ENCODE data around the gene GPR15. TPM values are rescaled to one million over a fixed set of nuclear protein-coding genes. Genes with fewer than 3 reads are reported as not detected.
A peak's percentile ranks its signal among the peaks of the same experiment; 100 is the strongest.

GPR15 gene
- total and polyA plus RNA-seq, 10 of the 15 experiments (the other 5 are each of a cell fraction or from before 2014, with no cell fraction given), result 70.7 to 150 (median 115) TPM

DNA sequence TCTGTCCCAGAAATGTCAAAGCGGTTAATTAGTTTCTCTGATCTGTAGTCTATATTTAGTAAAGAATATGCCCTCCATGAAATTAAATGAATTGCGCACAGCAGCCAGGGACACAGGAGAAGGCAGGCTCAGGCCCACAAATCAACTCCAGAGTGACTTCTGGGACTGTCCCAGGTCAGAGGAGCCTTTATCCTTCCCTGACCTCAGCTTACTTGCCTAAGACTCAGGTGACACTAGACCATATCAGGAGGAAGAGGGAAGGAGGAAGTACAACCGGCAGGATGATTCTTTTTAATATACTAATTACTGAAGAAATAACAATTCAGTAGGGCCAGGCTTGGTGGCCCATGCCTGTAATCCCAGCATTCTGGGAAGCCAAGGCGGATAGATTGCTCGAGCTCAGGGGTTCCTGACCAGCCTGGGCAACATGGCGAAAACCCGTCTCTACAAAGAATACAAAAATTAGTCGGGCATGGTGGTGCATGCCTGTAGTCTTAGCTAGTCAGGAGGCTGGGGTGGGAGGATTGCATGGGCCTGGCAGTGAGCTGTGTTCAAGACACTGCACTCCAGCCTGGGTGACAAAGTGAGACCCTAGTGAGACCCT is 1.8 kb upstream of the GPR15 start (continued):
- TF ChIP-seq MYC (IDR thresholded peaks at IDR 0.05; ENCODE audit: insufficient read depth, insufficient read length, insufficient replicate concordance, low read length, severe bottlenecking), result no peak
- TF ChIP-seq, protein P1, sequence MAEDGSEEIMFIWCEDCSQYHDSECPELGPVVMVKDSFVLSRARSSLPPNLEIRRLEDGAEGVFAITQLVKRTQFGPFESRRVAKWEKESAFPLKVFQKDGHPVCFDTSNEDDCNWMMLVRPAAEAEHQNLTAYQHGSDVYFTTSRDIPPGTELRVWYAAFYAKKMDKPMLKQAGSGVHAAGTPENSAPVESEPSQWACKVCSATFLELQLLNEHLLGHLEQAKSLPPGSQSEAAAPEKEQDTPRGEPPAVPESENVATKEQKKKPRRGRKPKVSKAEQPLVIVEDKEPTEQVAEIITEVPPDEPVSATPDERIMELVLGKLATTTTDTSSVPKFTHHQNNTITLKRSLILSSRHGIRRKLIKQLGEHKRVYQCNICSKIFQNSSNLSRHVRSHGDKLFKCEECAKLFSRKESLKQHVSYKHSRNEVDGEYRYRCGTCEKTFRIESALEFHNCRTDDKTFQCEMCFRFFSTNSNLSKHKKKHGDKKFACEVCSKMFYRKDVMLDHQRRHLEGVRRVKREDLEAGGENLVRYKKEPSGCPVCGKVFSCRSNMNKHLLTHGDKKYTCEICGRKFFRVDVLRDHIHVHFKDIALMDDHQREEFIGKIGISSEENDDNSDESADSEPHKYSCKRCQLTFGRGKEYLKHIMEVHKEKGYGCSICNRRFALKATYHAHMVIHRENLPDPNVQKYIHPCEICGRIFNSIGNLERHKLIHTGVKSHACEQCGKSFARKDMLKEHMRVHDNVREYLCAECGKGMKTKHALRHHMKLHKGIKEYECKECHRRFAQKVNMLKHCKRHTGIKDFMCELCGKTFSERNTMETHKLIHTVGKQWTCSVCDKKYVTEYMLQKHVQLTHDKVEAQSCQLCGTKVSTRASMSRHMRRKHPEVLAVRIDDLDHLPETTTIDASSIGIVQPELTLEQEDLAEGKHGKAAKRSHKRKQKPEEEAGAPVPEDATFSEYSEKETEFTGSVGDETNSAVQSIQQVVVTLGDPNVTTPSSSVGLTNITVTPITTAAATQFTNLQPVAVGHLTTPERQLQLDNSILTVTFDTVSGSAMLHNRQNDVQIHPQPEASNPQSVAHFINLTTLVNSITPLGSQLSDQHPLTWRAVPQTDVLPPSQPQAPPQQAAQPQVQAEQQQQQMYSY (CRISPR knock-in tag; IDR thresholded peaks at IDR 0.05), result no peak
- no peak for TF ChIP-seq TCF3 (IDR thresholded peaks at IDR 0.05; ENCODE audit: borderline replicate concordance, insufficient read depth, low read depth, low read length)
- TF ChIP-seq PML (IDR thresholded peaks at IDR 0.05; ENCODE audit: low read length), result no peak
- TF ChIP-seq CREB1 (IDR thresholded peaks at IDR 0.05; ENCODE audit: low read depth), result no peak
- TF ChIP-seq, protein P2, sequence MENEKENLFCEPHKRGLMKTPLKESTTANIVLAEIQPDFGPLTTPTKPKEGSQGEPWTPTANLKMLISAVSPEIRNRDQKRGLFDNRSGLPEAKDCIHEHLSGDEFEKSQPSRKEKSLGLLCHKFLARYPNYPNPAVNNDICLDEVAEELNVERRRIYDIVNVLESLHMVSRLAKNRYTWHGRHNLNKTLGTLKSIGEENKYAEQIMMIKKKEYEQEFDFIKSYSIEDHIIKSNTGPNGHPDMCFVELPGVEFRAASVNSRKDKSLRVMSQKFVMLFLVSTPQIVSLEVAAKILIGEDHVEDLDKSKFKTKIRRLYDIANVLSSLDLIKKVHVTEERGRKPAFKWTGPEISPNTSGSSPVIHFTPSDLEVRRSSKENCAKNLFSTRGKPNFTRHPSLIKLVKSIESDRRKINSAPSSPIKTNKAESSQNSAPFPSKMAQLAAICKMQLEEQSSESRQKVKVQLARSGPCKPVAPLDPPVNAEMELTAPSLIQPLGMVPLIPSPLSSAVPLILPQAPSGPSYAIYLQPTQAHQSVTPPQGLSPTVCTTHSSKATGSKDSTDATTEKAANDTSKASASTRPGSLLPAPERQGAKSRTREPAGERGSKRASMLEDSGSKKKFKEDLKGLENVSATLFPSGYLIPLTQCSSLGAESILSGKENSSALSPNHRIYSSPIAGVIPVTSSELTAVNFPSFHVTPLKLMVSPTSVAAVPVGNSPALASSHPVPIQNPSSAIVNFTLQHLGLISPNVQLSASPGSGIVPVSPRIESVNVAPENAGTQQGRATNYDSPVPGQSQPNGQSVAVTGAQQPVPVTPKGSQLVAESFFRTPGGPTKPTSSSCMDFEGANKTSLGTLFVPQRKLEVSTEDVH (IDR thresholded peaks at IDR 0.05; ENCODE audit: low read depth, partially characterized antibody), result no peak
- TF ChIP-seq RBBP5 (conservative IDR thresholded peaks at IDR 0.05), result no peak
- TF ChIP-seq YBX1 (IDR thresholded peaks at IDR 0.05), result no peak
- TF ChIP-seq SMC3 (IDR thresholded peaks at IDR 0.05; ENCODE audit: borderline replicate concordance, low read length), result no peak
- TF ChIP-seq KAT2A (conservative IDR thresholded peaks at IDR 0.05; ENCODE audit: control insufficient read depth, low read depth, low read length), result no peak
- no peak for TF ChIP-seq SMAD1 (IDR thresholded peaks at IDR 0.05; ENCODE audit: low read depth, partially characterized antibody)
- no peak for TF ChIP-seq RB1 (IDR thresholded peaks at IDR 0.05; ENCODE audit: borderline replicate concordance)
- TF ChIP-seq MEF2B (IDR thresholded peaks at IDR 0.05; ENCODE audit: partially characterized antibody, poor library complexity, severe bottlenecking), result no peak
- TF ChIP-seq, protein P3, sequence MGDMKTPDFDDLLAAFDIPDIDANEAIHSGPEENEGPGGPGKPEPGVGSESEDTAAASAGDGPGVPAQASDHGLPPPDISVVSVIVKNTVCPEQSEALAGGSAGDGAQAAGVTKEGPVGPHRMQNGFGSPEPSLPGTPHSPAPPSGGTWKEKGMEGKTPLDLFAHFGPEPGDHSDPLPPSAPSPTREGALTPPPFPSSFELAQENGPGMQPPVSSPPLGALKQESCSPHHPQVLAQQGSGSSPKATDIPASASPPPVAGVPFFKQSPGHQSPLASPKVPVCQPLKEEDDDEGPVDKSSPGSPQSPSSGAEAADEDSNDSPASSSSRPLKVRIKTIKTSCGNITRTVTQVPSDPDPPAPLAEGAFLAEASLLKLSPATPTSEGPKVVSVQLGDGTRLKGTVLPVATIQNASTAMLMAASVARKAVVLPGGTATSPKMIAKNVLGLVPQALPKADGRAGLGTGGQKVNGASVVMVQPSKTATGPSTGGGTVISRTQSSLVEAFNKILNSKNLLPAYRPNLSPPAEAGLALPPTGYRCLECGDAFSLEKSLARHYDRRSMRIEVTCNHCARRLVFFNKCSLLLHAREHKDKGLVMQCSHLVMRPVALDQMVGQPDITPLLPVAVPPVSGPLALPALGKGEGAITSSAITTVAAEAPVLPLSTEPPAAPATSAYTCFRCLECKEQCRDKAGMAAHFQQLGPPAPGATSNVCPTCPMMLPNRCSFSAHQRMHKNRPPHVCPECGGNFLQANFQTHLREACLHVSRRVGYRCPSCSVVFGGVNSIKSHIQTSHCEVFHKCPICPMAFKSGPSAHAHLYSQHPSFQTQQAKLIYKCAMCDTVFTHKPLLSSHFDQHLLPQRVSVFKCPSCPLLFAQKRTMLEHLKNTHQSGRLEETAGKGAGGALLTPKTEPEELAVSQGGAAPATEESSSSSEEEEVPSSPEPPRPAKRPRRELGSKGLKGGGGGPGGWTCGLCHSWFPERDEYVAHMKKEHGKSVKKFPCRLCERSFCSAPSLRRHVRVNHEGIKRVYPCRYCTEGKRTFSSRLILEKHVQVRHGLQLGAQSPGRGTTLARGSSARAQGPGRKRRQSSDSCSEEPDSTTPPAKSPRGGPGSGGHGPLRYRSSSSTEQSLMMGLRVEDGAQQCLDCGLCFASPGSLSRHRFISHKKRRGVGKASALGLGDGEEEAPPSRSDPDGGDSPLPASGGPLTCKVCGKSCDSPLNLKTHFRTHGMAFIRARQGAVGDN (IDR thresholded peaks at IDR 0.05), result no peak; the same call in 1 of the 2 replicates
- TF ChIP-seq NFIC (IDR thresholded peaks at IDR 0.05; ENCODE audit: low read depth, low read length), result no peak
- peak; percentile 37; the same call in 1 of the 2 replicates for TF ChIP-seq NR2F1 (conservative IDR thresholded peaks at IDR 0.05)
- TF ChIP-seq ZSCAN29 (IDR thresholded peaks at IDR 0.05), result no peak
- no peak for TF ChIP-seq SUZ12 (IDR thresholded peaks at IDR 0.05; ENCODE audit: unreplicated experiment)
- no peak for TF ChIP-seq FOS (IDR thresholded peaks at IDR 0.05; ENCODE audit: borderline replicate concordance, extremely low read depth, insufficient read length)
- TF ChIP-seq NFXL1 (IDR thresholded peaks at IDR 0.05; ENCODE audit: borderline replicate concordance), result no peak
- TF ChIP-seq ESRRA (IDR thresholded peaks at IDR 0.05; ENCODE audit: low read length), result no peak

All from GM12878 (cell line).